NCI-H524 treated with DMSO at 0.1 percent for 48 hours (cell line): ENCODE measurements around the gene CD300LB.

Experiments
- DNase-seq: peaks from one replicate; lab custom pipeline; 2025; lab: John Stamatoyannopoulos, UW

The CD300LB gene

GRCh38 chr17:74549343-74549742 is 18.1 kb upstream of the CD300LB start:
- DNase-seq = no peak

- no peak for DNase-seq
Observed at GRCh38 chr17:74547736-74548135, 16.5 kb upstream of the CD300LB start.

GRCh38 chr17:74547264-74547663 is 16.0 kb upstream of the CD300LB start:
- no peak for DNase-seq

- DNase-seq = no peak
Observed at GRCh38 chr17:74546586-74546985, 15.3 kb upstream of the CD300LB start.

- DNase-seq = no peak
Observed at GRCh38 chr17:74545843-74546230, 14.6 kb upstream of the CD300LB start, which contains the start of gene CD300C. Gene CD300C (minus strand): TSS chr17:74546115. CDS start chr17:74545782, 333 bp downstream.

- no peak for DNase-seq
Observed at GRCh38 chr17:74544991-74545842, 13.9 kb upstream of the CD300LB start.

GRCh38 chr17:74543891-74544760 is 12.9 kb upstream of the CD300LB start:
- DNase-seq = no peak

- DNase-seq = no peak
Observed at GRCh38 chr17:74543406-74543805, 12.1 kb upstream of the CD300LB start.

- DNase-seq = no peak
Observed at GRCh38 chr17:74542727-74543383, 11.6 kb upstream of the CD300LB start.

- no peak for DNase-seq
Observed at GRCh38 chr17:74542166-74542565, 10.9 kb upstream of the CD300LB start.

GRCh38 chr17:74541176-74542111 is 10.2 kb upstream of the CD300LB start:
- DNase-seq = no peak

GRCh38 chr17:74539281-74539820 is 8.1 kb upstream of the CD300LB start:
- DNase-seq = no peak

GRCh38 chr17:74536890-74537289 is 5.6 kb upstream of the CD300LB start:
- DNase-seq = no peak

GRCh38 chr17:74532115-74532514 is 840 bp upstream of the CD300LB start:
- no peak for DNase-seq

- no peak for DNase-seq
Observed at GRCh38 chr17:74530831-74531150, 484 bp downstream of the CD300LB start.

GRCh38 chr17:74529243-74529642 is 2.0 kb downstream of the CD300LB start:
- DNase-seq = no peak

- no peak for DNase-seq
Observed at GRCh38 chr17:74528491-74529199, 2.6 kb downstream of the CD300LB start.

GRCh38 chr17:74527756-74528155 is 3.5 kb downstream of the CD300LB start:
- DNase-seq = no peak

- no peak for DNase-seq
Observed at GRCh38 chr17:74527081-74527480, 4.2 kb downstream of the CD300LB start.

- no peak for DNase-seq
Observed at GRCh38 chr17:74526681-74527080, 4.6 kb downstream of the CD300LB start.
